ENCODE results near the gene ACSL3. TPM values are rescaled to one million over a fixed set of nuclear protein-coding genes. Genes with fewer than 3 reads are reported as not detected.
"Not testable (repeated sequence)": the region's sequence is repeated elsewhere in the genome, so short reads cannot be mapped to it uniquely, and the experiment has no call there.

The ACSL3 gene
- total RNA-seq, 4 donors from 2014 or later: 22.4 to 54.1 (median 42.3) TPM

GRCh38 chr2:222846003-222846402 is 14.8 kb upstream of the ACSL3 start:
- TF ChIP-seq POLR2A (IDR thresholded peaks at IDR 0.05) (no peak), EP300 (IDR thresholded peaks at IDR 0.05; ENCODE audit: low read depth) (no peak), CTCF (IDR thresholded peaks at IDR 0.05) (no peak), POLR2AphosphoS5 (IDR thresholded peaks at IDR 0.05) (no peak)
- WGBS, 2 donors (ENCODE audit: low coverage in 1 of 2): 72 to 80% methylated on average over 1 to 4 of the region's 4 CpGs
- Histone ChIP-seq H3K4me3 (no peak overlapping the region), H3K9me3 (no peaks in the 10 kb centered on the region), H3K4me1 (peaks cover 0 to 11% (median 4%) of the 10 kb centered on the region in 4 donors), H3K36me3 (no peaks in the 10 kb centered on the region), H3K27me3 (no peaks in the 10 kb centered on the region), H3K27ac (no peak overlapping the region)
- in situ Hi-C loops (cut with MboI; ENCODE audit: low pct_ligation_motif_present in 1 of 4, low pct_unique_long_range_greater_than_20kb in 1 of 4, low sequenced_read_pairs in 3 of 4): no loop called here
- DNase-seq: no peak
- intact Hi-C loops (cut with DNase I; ENCODE audit: low total_unique reads): no loop called here

GRCh38 chr2:222848031-222848430 is 12.8 kb upstream of the ACSL3 start:
- H3K27ac ChIP-seq; H3K4me3 ChIP-seq; in situ Hi-C loops (cut with MboI; ENCODE audit: low pct_ligation_motif_present in 1 of 4, low pct_unique_long_range_greater_than_20kb in 1 of 4, low sequenced_read_pairs in 3 of 4); H3K36me3 ChIP-seq; intact Hi-C loops (cut with DNase I; ENCODE audit: low total_unique reads); H3K4me1 ChIP-seq; DNase-seq; H3K9me3 ChIP-seq; H3K27me3 ChIP-seq: not testable (repeated sequence)
- 91 to 95% methylated on average over 4 to 6 of the region's 6 CpGs for WGBS, 2 donors (ENCODE audit: low coverage in 1 of 2)

- intact Hi-C loops (cut with DNase I; ENCODE audit: low total_unique reads): no loop called here
- WGBS, 2 donors (ENCODE audit: low coverage in 1 of 2): 82 to 89% methylated on average over 6 to 9 of the region's 9 CpGs
Measured at GRCh38 chr2:222848862-222849261, 12.0 kb upstream of the ACSL3 start.

GRCh38 chr2:222851956-222852617 is 8.7 kb upstream of the ACSL3 start:
- no peak for DNase-seq
- no peaks in the 10 kb centered on the region for H3K4me1 ChIP-seq
- no peaks in the 10 kb centered on the region for H3K9me3 ChIP-seq
- H3K27me3 ChIP-seq: no peaks in the 10 kb centered on the region
- H3K36me3 ChIP-seq: no peaks in the 10 kb centered on the region
- H3K27ac ChIP-seq: no peak overlapping the region
- 83 to 89% methylated on average over 3 of the region's 3 CpGs for WGBS, 2 donors (ENCODE audit: low coverage in 1 of 2)
- no peak overlapping the region for H3K4me3 ChIP-seq
- intact Hi-C loops (cut with DNase I; ENCODE audit: low total_unique reads): no loop called here
- in situ Hi-C loops (cut with MboI; ENCODE audit: low pct_ligation_motif_present in 1 of 4, low pct_unique_long_range_greater_than_20kb in 1 of 4, low sequenced_read_pairs in 3 of 4): no loop called here
- TF ChIP-seq CTCF (IDR thresholded peaks at IDR 0.05): no peak
- TF ChIP-seq EP300 (IDR thresholded peaks at IDR 0.05; ENCODE audit: low read depth): no peak
- no peak for TF ChIP-seq POLR2A (IDR thresholded peaks at IDR 0.05)
- TF ChIP-seq POLR2AphosphoS5 (IDR thresholded peaks at IDR 0.05): no peak

More at GRCh38 chr2:222848862-222849261, 12.0 kb upstream of the ACSL3 start:
- DNase-seq: no peak
- in situ Hi-C loops (cut with MboI; ENCODE audit: low pct_ligation_motif_present in 1 of 4, low pct_unique_long_range_greater_than_20kb in 1 of 4, low sequenced_read_pairs in 3 of 4): no loop called here
- H3K27ac ChIP-seq: no peak overlapping the region
- H3K36me3 ChIP-seq: no peaks in the 10 kb centered on the region
- no peaks in the 10 kb centered on the region for H3K4me1 ChIP-seq
- no peaks in the 10 kb centered on the region for H3K27me3 ChIP-seq
- H3K4me3 ChIP-seq: no peak overlapping the region
- TF ChIP-seq POLR2AphosphoS5 (IDR thresholded peaks at IDR 0.05): no peak
- TF ChIP-seq POLR2A (IDR thresholded peaks at IDR 0.05): no peak
- no peak for TF ChIP-seq CTCF (IDR thresholded peaks at IDR 0.05)
- TF ChIP-seq EP300 (IDR thresholded peaks at IDR 0.05; ENCODE audit: low read depth): no peak
- no peaks in the 10 kb centered on the region for H3K9me3 ChIP-seq

Measured in transverse colon (tissue), 4 donors.